ENCODE results near the gene GOLGA6D. TPM values are rescaled to one million over a fixed set of nuclear protein-coding genes. Genes with fewer than 3 reads are reported as not detected.

Gene GOLGA6D
- total RNA-seq, result not detected

GRCh38 chr15:75282572-75282971 lies at the start of gene GOLGA6D:
TSS of gene GOLGA6D (plus strand) at chr15:75282835. CDS start at chr15:75282876, 41 bp downstream.

GRCh38 chr15:75258034-75258433 lies 24.6 kb upstream of the GOLGA6D start, which contains the start of gene GOLGA6C:
TSS of gene GOLGA6C (plus strand) at chr15:75258334. CDS start at chr15:75258599, 265 bp downstream.

GRCh38 chr15:75335705-75336355 lies 53.2 kb downstream of the GOLGA6D start, which contains the start of gene COMMD4:
TSS of gene COMMD4 (plus strand) at chr15:75336063. CDS start at chr15:75336090, 27 bp downstream.

Other genes with a start within 250 kb of the GOLGA6D start
- gene C15orf39, start 81.0 kb upstream of the GOLGA6D start, total RNA-seq, result 9.6 TPM
- not detected for gene GOLGA6C, start 24.5 kb upstream of the GOLGA6D start, total RNA-seq
- 36.5 TPM for gene COMMD4, start 53.2 kb downstream of the GOLGA6D start, total RNA-seq
- gene NEIL1, start 64.2 kb downstream of the GOLGA6D start, total RNA-seq, result 40.2 TPM
- 272 TPM for gene MAN2C1, start 85.8 kb downstream of the GOLGA6D start, total RNA-seq
- gene SIN3A, start 168.9 kb downstream of the GOLGA6D start, total RNA-seq, result 98.5 TPM

Measured in camera-type eye (tissue), 1 donor.